GM23338 (cell line): ENCODE results near the gene RPTOR. TPM values are rescaled to one million over a fixed set of nuclear protein-coding genes. Genes with fewer than 3 reads are reported as not detected.

Source experiments
- ATAC-seq: fragments of 200-7000 bp; cut with Tn5 transposase; 3 replicates; pipeline ENCODE4 v1.9.1; 2020
- DNase-seq: peaks from one replicate; pipeline ENCODE4 v3.0.0-alpha.2; 2015; ENCODE audit warnings: low spot score
- H2AFZ ChIP-seq: fragments of 200-600 bp; sonication (generic); 2 replicates; pipeline ENCODE4 v1.8.0; 2016; ENCODE audit warnings: antibody characterized with exemption, mild to moderate bottlenecking, moderate library complexity
- H3F3A ChIP-seq: fragments of 200-600 bp; sonication (generic); replicated peaks from 2 replicates; pipeline ENCODE4 v1.8.0; 2017; ENCODE audit warnings: antibody characterized with exemption, mixed run types, low read depth
- H3K27ac ChIP-seq: fragments of 200-600 bp; sonication (generic); 2 replicates; pipeline ENCODE4 v1.6.1; 2016; ENCODE audit warnings: low read depth
- H3K27me3 ChIP-seq: fragments of 200-600 bp; sonication (generic); 2 replicates; pipeline ENCODE4 v1.8.0; 2016; ENCODE audit warnings: mild to moderate bottlenecking, mixed run types, moderate library complexity; ENCODE audit not compliant: insufficient read depth
- H3K36me3 ChIP-seq: fragments of 200-600 bp; sonication (generic); 2 replicates; pipeline ENCODE4 v1.8.0; 2016; ENCODE audit warnings: mild to moderate bottlenecking; ENCODE audit not compliant: insufficient read depth
- H3K4me1 ChIP-seq: fragments of 200-600 bp; sonication (generic); 2 replicates; pipeline ENCODE4 v1.8.0; 2016; ENCODE audit warnings: mild to moderate bottlenecking, moderate library complexity; ENCODE audit not compliant: insufficient read depth
- H3K4me2 ChIP-seq: fragments of 200-600 bp; sonication (generic); 2 replicates; pipeline ENCODE4 v1.7.1; 2017; ENCODE audit warnings: mixed run types
- H3K4me3 ChIP-seq: fragments of 200-600 bp; sonication (generic); 2 replicates; pipeline ENCODE4 v1.6.1; 2016; ENCODE audit warnings: mixed run types
- H3K79me2 ChIP-seq: fragments of 200-600 bp; sonication (generic); replicated peaks from 2 replicates; pipeline ENCODE4 v1.8.0; 2017; ENCODE audit warnings: mild to moderate bottlenecking; ENCODE audit not compliant: insufficient read depth
- H3K9me2 ChIP-seq: fragments of 200-600 bp; sonication (generic); 2 replicates; pipeline ENCODE4 v1.8.0; 2017; ENCODE audit not compliant: insufficient read depth
- H4K20me1 ChIP-seq: fragments of 200-600 bp; sonication (generic); replicated peaks from 2 replicates; pipeline ENCODE4 v1.8.0; 2017; ENCODE audit warnings: mild to moderate bottlenecking; ENCODE audit not compliant: insufficient read depth
- H3K27ac Mint-ChIP-seq: 2 replicates; pipeline ENCODE4 v1.8.0; 2020; ENCODE audit warnings: inconsistent platforms, mild to moderate bottlenecking, moderate library complexity, mixed read lengths
- H3K27me3 Mint-ChIP-seq: 3 replicates; pipeline ENCODE4 v1.8.0; 2022; ENCODE audit warnings: low read depth, mild to moderate bottlenecking, moderate library complexity, mixed read lengths, inconsistent platforms; ENCODE audit not compliant: insufficient read depth, poor library complexity
- H3K36me3 Mint-ChIP-seq: 3 replicates; pipeline ENCODE4 v1.8.0; 2021; ENCODE audit warnings: low read depth, mild to moderate bottlenecking, inconsistent platforms, moderate library complexity, mixed read lengths
- H3K4me1 Mint-ChIP-seq: 3 replicates; pipeline ENCODE4 v1.8.0; 2020; ENCODE audit warnings: mild to moderate bottlenecking, inconsistent platforms, mixed read lengths
- H3K4me3 Mint-ChIP-seq: 3 replicates; pipeline ENCODE4 v1.8.0; 2021; ENCODE audit warnings: moderate library complexity, mild to moderate bottlenecking, inconsistent platforms, mixed read lengths
- H3K9me3 Mint-ChIP-seq: 3 replicates; pipeline ENCODE4 v1.8.0; 2020; ENCODE audit warnings: moderate library complexity, mild to moderate bottlenecking, inconsistent platforms, mixed read lengths
- CREB1 ChIP-seq: fragments of 250-450 bp; sonication (Bioruptor Pico); IDR thresholded peaks from 2 replicates; pipeline ENCODE4 v1.5.0; 2020; ENCODE audit warnings: low read depth, mild to moderate bottlenecking, moderate library complexity
- EZH2 ChIP-seq: fragments of 200-600 bp; sonication (generic); IDR thresholded peaks from one replicate; pipeline ENCODE4 v1.8.0; 2017; ENCODE audit warnings: antibody characterized with exemption, mild to moderate bottlenecking, low read depth; ENCODE audit not compliant: unreplicated experiment
- EZH2phosphoT487 ChIP-seq: fragments of 200-600 bp; sonication (generic); IDR thresholded peaks from one replicate; pipeline ENCODE4 v1.8.1; 2018; ENCODE audit warnings: antibody characterized with exemption; ENCODE audit not compliant: unreplicated experiment
- NANOG ChIP-seq: IDR thresholded peaks from 2 replicates; pipeline ENCODE4 v1.6.1; 2016; ENCODE audit warnings: antibody characterized with exemption, borderline replicate concordance
- POLR2AphosphoS5 ChIP-seq: IDR thresholded peaks from 2 replicates; pipeline ENCODE4 v1.6.1; 2016; ENCODE audit warnings: antibody characterized with exemption, low read depth
- REST ChIP-seq: IDR thresholded peaks from one replicate; pipeline ENCODE4 v1.6.1; 2018; ENCODE audit warnings: antibody characterized with exemption; ENCODE audit not compliant: unreplicated experiment
- STAT1 ChIP-seq: IDR thresholded peaks from one replicate; pipeline ENCODE4 v1.6.1; 2016; ENCODE audit warnings: antibody characterized with exemption; ENCODE audit not compliant: unreplicated experiment
- ZNF114 ChIP-seq: fragments of 250-450 bp; sonication (Bioruptor Pico); IDR thresholded peaks from 2 replicates; pipeline ENCODE4 v1.5.0; 2020; ENCODE audit warnings: mild to moderate bottlenecking, moderate library complexity
- ZNF331 ChIP-seq: fragments of 250-450 bp; sonication (Bioruptor Pico); IDR thresholded peaks from 2 replicates; pipeline ENCODE4 v1.5.0; 2020; ENCODE audit warnings: low read depth, mild to moderate bottlenecking, moderate library complexity
- ZNF462 ChIP-seq: fragments of 250-450 bp; sonication (Bioruptor Pico); IDR thresholded peaks from 2 replicates; pipeline ENCODE4 v1.5.0; 2020; ENCODE audit warnings: mild to moderate bottlenecking, moderate library complexity
- polyA plus RNA-seq: library from polyadenylated mRNA; unstranded; fragments of >200 nt; fragmentation: Nextera tagmentation; extraction: Ambion mirVana; gene quantifications from 2 replicates; pipeline ENCODE4 v1.2.1, GENCODE V29; 2016
- total RNA-seq: library from RNA; depleted of rRNA; stranded (reverse); fragments of >200 nt; shearing (Covaris generic); gene quantifications from 2 replicates; pipeline ENCODE4 v1.2.3, GENCODE V29; 2014
- TF ChIP-seq, protein P1 (sequence below), 2 experiments: fragments of 200-600 bp in 1 of 2; sonication (generic) in 1 of 2; conservative IDR thresholded peaks; 2 replicates each; pipeline versions ENCODE4 v1.5.1 to v1.6.1; 2016 to 2017; ENCODE audit warnings: antibody characterized with exemption in 2 of 2, low read depth in 2 of 2, mild to moderate bottlenecking in 2 of 2, moderate library complexity in 1 of 2

Gene RPTOR
- total and polyA plus RNA-seq, 2 experiments from 2014 or later, result 9.5 to 38.0 TPM

GRCh38 chr17:80591788-80592187 is 47.1 kb downstream of the RPTOR start (continued):
- TF ChIP-seq ZNF462 (CRISPR knock-in tag) (no peak), STAT1 (no peak)

GRCh38 chr17:80592243-80592642 is 47.6 kb downstream of the RPTOR start:
- peak overlapping the region; percentile 50; the same call in 1 of the 2 replicates for H3K27ac ChIP-seq
- H3K9me2 ChIP-seq, result no peaks in the 10 kb centered on the region
- Mint-ChIP-seq H3K4me3 (no peak overlapping the region), H3K36me3 (no peaks in the 10 kb centered on the region), H3K9me3 (no peaks in the 10 kb centered on the region; the same call in 2 of the 3 replicates), H3K27ac (peak overlapping the region; percentile 4; the same call in 1 of the 2 replicates), H3K27me3 (no peaks in the 10 kb centered on the region), H3K4me1 (peaks cover 29% of the 10 kb centered on the region)
- H4K20me1 ChIP-seq, result peaks cover 39% of the 10 kb centered on the region
- H3K36me3 ChIP-seq, result no peaks in the 10 kb centered on the region
- ATAC-seq, result no peak
- H3K79me2 ChIP-seq, result peaks cover 88% of the 10 kb centered on the region
- no peaks in the 10 kb centered on the region for H3F3A ChIP-seq
- no peak overlapping the region for H2AFZ ChIP-seq
- DNase-seq, result no peak
- H3K4me1 ChIP-seq, result no peaks in the 10 kb centered on the region; the same call in 1 of the 2 replicates
- no peak overlapping the region for H3K4me3 ChIP-seq
- H3K27me3 ChIP-seq, result no peaks in the 10 kb centered on the region
- no peak overlapping the region for H3K4me2 ChIP-seq
- no peak for TF ChIP-seq ZNF114 (CRISPR knock-in tag)
- TF ChIP-seq EZH2phosphoT487, result no peak
- no peak for TF ChIP-seq EZH2
- TF ChIP-seq NANOG, result no peak
- TF ChIP-seq ZNF331 (CRISPR knock-in tag), result no peak
- no peak for TF ChIP-seq CREB1 (CRISPR knock-in tag)
- TF ChIP-seq, protein P1, sequence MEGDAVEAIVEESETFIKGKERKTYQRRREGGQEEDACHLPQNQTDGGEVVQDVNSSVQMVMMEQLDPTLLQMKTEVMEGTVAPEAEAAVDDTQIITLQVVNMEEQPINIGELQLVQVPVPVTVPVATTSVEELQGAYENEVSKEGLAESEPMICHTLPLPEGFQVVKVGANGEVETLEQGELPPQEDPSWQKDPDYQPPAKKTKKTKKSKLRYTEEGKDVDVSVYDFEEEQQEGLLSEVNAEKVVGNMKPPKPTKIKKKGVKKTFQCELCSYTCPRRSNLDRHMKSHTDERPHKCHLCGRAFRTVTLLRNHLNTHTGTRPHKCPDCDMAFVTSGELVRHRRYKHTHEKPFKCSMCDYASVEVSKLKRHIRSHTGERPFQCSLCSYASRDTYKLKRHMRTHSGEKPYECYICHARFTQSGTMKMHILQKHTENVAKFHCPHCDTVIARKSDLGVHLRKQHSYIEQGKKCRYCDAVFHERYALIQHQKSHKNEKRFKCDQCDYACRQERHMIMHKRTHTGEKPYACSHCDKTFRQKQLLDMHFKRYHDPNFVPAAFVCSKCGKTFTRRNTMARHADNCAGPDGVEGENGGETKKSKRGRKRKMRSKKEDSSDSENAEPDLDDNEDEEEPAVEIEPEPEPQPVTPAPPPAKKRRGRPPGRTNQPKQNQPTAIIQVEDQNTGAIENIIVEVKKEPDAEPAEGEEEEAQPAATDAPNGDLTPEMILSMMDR (conservative IDR thresholded peaks at IDR 0.05; ENCODE audit: low read depth in 2 of 2), result no peak
- TF ChIP-seq REST, result no peak
- TF ChIP-seq POLR2AphosphoS5, result no peak
- TF ChIP-seq STAT1, result no peak
